Activated T-helper 9 cell treated with anti-CD3 and anti-CD28 coated beads, Interleukin-2, amount 50 U/mL, for 16 hours (primary cell): ENCODE measurements around the gene ARHGAP23.
"Not testable (repeated sequence)": the region's sequence is repeated elsewhere in the genome, so short reads cannot be mapped to it uniquely, and the experiment has no call there.

Experiments used
- DNase-seq: peaks from one replicate; pipeline ENCODE4 v3.0.0-alpha.2; 2020; ENCODE audit warnings: low read depth

The ARHGAP23 gene

DNA sequence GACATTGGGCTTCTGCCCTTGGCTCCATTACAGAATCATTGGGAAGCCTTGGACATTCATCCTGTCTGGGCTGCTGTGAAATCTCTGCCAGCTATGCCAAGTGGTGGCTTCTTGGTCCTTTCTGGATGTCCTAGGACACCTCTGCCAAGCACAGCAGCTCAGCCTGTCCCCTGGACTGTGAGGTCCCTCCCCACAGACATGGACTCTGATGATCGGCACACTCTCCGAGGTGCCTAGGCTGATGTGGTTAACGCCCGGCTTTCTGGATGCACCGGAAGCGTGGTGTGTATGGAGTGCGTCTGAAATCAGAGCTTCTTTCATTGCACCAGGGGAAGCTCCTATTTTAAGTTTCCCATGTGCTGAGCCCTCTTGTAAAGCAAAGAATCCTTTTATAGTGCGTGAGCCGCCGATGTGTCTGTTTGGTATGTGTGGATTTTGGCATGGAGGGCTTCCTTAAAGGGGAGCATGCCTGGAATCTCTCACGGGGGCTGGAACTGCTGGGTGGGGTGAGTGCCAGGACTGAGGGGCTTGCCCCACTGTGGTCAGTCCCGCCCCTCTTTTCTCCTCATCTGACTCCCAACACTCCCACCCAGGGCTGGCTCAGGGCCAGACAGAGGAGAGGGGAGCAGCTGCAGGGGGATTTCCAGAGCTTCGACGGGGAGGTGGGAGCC is 7.0 kb upstream of the ARHGAP23 start:
- no peak for DNase-seq

DNA sequence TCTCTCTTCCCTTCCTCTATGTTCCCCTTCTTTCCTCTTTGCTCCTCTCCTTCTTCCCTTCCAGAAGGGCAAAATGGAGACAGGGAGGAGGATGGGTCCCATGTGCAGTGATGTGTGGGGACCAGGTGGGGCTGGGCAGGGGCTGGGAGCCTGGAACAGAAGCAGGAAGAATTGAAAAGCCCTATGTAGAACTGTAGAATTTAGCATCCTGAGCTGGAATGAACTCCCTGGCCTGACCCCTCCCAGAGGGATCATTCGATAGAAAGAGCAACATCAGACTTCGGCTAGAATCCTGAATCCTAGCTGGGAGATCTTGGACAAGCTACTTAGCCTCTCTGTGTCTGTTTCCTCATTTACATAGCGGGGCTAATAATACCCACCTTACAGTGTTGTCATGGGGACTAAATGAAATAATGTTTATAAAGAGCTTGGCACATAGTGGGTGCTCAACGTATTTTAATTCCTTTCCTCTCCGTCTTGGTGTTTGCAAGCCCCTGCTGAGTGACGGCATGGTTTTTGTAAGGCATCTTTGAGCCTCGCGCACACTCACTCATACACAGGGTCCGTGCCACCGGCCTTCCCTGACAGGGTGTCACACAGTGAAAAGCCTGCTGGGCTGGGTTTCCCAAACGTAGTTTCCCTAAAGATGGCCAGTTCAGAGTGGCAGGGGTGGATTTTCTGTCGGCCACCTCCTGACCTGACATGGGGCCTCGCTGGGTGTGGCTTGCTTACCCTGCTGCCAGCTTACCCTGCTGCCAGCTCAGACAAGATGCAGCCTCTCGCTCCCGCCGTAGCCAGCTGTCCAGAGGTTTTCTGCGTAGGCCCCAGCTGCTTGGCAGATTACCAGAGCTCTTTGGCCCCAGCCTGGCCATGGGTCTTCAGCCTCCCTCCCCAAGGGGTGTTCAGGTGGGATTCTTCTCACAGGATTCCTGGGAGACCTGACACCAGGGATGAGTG is 6.1 kb upstream of the ARHGAP23 start:
- DNase-seq = no peak

DNA sequence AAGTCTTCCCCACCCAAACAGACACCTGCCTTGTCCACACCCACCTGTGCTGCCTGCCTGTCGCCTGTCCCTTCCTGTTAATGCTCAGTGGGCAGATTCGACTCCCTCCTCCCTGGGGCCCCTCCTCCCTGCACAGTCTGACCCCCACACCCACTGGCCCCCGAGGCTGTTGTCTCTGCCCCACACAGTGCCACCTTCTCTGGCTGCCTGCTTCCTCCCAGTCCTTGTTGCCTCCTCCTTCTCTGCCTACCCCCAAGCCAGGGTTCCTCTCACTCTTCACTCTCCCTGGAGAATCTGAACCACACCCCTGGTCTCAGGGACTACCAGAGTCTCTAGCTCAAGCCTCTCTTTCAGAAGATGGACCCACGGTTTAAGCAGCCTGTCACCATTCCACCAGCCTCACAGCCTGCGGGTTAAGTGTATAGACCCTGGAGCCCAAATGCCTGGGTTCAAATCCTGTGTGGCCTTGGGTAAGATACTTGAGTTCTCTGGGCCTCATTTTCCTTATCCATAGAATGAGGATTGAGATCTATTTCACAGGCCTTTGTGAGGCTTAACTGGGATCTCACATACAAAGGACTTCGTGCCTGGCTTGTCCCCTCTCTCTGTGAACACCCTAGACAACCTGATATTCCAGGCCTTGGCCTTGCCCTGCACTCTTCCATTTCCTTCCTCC is 3.8 kb upstream of the ARHGAP23 start:
- DNase-seq = no peak

DNA sequence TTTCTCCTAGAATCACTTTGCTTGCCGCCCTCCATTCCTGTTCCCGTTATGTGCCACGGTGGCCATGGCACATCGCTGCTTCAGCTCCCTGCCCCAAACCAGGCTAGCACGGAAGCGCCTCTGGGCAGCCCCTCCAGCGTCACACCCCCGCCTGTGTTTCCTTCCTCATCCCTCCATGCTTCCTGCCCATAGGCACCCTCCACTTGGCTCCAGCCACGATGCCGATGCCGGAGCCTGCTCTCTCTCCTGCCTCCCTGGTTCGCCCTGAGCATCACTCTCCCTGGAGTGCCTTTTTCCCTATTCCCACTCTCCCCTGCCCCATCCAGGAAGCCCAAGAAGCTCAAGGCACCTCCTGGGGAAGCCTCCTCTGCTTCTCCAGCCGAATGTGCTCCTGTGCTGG is 3.2 kb upstream of the ARHGAP23 start:
- DNase-seq = no peak

DNA sequence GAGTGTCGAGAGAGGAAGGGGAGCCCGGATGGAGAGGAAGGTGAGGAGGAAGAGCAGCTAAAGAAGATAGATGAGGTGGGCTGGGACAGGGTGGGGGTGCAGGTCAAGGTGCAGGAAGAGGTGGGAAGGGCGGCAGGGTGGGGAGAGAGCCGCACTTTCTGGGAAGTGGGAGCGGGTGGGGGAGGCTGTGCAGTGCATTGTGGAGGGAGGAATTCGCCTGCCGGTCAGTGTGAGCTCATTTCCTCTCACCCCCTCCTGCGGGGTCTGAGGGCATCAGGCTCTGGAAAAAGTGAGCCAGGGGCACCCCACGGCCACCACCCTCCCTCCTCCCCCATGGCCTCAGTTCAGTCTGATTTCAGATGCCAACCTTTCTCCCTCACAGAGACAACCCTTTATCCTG is 2.5 kb upstream of the ARHGAP23 start:
- DNase-seq = no peak

DNA sequence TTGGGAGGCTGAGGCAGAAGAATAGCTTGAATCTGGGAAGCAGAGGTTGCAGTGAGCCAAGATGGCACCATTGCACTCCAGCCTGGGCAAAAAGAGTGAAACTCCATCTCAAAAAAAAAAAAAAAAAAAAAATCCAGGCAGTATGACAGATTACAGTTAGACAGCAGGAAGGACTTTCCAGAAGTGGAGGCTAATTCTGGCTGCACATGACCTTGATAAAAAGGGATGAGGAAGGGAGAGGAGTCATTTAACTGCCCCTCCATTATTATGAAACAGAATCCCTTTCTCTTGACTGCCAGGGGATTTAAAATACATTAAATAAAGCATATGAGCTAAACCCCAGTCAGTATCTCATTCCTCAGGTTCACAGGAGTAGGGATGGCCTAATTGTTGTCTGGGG is 1.8 kb upstream of the ARHGAP23 start:
- DNase-seq = no peak

DNA sequence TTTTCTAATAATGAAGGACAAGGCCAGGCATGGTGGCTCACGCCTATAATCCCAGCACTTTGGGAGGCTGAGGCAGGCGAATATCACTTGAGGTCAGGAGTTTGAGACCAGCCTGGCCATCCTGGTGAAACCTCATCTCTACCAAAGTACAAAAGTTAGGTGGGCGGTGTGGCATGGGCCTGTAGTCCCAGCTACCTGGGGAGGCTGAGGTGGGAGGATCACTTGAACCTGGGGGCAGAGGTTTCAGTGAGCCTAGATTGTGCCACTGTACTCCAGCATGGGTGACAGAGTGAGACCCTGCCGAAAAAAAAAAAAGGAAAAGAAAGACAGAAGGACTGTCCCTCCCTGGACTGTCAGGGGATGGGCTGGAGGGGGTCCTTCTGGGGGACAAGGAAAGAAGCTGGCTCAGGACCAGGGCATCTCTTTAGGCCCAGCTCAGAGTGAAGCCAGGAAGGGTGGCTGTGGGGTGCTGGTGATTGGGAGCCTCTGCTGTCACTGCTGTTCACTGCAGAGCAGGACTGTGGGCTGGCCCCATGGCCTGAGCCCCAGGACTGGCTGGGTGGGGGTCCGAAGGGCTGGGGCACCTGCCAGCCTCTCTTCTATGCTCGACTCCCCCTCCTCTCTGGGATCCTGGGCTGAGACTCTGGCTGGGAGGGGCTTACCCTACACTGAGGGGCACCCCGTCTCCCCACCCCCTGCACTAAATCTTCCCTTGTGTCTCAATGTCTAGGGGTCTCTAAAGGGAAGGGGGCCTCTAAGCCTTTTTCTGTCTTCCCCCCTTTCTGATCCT is 909 bp upstream of the ARHGAP23 start:
- no peak for DNase-seq

DNA sequence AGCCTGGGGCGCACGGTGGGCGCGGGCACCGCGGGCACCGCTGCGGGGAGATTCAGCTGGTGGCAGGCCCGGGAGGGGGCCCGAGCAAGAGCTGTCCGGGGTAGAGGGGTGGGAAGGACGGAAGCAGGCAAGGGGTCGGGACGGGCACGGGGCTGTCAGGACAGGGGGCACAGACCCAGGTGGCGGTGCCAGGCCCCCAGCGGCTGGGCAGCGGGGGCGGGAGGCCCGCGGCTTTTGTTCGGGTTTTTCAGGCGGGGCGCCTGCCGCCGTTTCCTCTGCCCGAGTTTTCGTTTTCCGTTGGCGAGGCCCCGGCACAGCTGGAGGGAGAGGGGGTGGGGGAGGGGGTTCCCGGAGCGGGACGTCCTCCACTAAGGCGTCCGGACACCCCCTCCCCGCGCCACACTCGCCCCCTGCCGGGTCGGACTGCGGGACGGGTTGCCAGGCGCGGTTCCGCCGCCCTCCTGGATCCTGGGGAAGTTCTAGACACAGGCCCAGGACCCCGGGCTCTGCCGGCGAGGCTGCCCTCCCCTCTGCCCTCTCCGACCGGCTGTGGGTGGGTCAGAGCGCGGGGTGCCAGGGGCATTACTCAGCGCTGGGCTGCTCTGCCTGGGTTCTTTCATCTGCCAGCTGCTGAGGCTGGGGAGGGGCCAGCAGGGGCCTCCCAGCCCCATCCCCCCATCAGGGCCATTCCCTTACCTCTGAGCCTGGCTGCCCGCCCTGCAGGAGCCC is 543 bp downstream of the ARHGAP23 start:
- no peak for DNase-seq

DNA sequence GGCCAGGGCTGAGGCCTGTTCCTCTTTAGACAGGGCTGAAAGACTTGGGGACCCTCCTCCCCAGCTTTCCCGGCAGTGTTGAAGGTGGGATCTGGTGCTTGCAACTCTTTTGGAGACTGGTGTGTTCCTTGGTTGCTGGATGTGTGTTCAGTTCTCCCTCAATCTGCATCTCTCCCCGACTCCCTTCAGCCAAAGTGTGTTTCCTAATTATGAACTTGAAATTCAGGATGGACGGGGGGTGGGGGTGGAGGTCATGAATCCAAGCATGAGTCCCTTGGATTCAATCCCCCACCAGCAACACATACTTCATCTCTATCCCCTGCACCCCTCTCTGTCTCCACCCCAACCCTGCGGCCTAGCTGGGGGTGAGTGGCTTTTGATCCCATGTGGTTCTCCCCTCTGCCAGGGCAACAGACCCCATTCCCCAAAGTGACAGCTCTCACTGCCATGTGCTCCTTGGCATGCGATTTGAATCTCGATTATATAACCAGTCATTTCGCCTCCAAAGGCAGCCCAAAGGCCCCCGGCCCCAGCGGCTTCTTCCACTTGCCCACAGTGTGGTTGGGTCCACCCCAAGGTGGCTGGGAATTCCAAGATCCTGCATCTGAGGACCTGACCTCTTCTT is 1.3 kb downstream of the ARHGAP23 start:
- DNase-seq = no peak

DNA sequence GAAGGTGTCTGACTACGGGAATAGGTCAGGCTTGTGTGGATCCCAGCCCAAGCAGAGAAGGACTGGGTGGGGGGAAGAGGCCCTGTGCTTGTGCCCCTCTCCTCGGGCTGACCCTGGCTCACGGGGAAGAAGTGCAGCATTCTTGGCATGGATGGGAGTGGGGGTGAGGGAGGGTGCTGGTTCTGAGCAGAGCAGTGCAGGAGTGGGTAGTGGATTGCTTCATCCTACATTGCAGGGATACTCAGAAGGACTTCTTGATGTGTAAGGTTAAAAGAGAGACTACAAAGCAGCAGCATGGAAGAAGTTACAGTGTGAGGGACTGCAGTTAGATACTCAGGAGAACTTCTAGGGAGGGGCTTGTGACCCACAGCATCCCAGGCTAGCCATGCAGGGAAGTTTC is 2.1 kb downstream of the ARHGAP23 start:
- no peak for DNase-seq

DNA sequence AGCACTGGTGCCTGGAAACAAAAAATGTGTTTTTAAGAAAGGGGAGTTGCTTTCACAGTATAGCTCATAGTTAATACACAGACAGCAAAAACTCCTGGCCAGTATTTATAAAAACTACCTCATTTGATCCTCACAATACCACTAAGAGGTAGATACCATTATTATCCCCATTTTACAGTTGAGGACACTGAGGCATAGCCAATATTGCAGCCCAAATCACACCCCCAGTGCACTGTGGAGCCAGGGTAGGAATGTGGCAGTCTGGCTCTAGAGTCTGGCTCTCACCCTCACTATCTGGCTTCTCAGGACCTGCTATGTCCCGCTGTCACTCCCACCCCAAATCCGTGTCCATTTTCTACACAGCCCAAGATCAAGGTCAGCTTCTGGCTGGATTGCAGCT is 2.6 kb downstream of the ARHGAP23 start:
- no peak for DNase-seq

DNA sequence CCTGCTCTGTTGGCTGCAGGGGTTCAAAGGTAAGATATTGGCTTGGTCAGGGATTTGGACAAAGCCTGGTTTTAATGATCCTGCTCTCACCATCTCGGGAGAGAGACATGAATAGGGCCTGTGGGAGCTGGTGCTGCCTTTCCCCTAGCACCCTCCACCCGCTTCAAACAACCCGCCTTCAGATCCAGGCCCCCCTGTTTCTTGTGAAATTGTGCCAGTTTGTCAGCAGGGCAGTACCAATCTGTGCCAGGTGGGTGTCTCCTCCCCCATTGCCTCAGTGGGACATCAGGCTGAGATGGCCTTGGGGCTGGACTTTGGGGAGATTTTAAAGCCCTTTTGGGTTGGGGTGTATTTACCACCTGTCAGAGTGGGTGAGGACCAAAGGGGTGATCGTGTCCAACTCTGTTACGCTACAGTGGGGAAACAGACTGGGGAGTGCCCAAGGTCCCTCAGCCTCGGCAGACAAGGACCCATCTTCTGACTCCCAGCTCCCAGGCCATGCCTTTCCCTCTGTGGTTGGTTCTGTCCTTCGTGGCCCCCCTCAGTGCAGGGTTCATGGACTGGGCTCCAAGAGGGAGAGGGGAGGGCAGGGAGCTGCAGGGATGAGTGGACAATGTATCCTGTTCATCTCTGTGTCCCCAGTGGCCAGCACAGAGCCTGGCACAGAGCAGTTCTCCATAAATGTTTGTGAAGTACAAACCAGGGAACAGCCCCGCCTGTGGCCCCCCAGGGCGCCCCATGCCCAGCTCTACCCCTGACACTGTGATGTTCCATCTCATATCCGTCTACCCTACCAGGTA is 3.3 kb downstream of the ARHGAP23 start:
- no peak for DNase-seq

DNA sequence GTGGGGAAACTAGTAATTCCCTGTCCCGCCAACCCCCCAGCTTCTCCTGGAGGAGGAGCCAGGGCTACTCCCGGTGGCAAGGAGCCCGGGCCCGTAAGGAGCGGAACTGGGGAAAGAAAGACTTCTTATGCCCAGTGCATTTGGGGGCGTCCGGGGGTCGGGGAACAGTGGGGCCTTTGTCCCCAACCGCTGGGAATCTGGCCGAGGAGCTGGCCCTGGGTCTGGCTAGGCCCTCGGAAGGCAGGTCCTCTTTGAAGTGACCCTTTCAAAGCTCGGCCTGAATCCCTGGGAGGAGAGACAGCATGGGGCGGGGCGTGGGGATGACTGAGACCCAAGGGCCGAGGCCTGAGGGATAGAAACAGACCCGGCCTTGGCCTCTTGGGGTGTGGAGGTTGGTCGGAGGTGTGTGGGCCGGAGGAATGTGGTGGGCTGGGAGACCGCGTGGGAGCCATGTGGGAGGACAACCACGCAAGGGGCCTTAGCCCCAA is 6.0 kb downstream of the ARHGAP23 start:
- DNase-seq = no peak

DNA sequence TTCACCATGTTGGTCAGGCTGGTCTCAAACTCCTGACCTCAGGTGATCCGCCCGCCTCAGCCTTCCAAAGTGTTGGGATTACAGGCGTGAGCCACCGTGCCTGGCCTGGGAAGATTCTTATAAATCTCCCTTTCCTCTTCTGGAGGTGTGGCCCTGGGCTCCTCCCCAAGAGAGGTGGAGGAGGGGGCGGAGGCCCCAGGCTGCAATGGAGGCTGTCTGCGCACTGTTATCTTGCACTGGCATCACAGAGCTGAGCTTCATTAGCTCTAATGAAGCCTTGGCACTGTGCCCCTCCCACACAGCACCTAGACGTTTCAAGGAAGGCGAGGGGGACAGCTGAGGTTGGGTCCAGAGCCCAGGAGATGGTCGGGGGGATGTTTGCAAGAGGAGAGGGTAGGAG is 7.5 kb downstream of the ARHGAP23 start:
- no peak for DNase-seq

DNA sequence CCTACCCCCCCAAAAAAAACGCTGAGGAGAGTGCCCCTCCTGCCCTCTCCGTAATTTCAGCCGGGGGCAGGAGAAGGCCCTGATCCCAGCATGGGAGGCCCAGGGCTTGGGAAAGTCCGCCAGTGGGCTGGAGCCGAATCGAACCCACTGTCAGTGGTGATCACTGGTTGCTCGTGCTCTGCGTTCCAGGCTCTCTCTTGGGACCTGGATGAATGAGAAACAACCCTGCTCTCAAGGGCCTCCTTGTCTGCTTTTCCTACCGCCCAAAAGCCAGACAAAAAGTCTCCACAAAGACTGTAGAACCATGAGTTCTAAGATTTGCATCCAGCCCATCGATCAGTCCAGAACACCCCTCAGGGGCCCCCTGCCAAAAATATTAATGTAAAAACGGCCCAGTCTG is 8.1 kb downstream of the ARHGAP23 start:
- DNase-seq = no peak

DNA sequence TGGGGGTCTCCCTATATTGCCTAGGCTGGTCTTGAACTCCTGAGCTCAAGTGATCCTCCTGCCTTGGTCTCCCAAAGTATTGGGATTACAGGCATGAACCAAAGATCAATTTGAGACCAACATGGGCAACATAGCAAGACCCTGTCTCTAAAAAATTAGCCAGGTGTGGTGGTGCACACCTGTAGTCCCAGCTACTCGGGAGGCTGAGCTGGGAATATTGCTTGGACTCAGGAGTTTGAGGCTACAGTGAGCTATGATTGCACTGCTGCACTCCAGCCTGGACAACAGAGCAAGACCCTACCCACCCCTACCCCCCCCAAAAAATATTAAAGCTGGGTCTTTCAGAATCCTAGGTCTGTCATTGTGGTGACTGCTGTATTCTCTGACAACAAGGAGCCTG is 9.0 kb downstream of the ARHGAP23 start:
- not testable (repeated sequence) for DNase-seq

DNA sequence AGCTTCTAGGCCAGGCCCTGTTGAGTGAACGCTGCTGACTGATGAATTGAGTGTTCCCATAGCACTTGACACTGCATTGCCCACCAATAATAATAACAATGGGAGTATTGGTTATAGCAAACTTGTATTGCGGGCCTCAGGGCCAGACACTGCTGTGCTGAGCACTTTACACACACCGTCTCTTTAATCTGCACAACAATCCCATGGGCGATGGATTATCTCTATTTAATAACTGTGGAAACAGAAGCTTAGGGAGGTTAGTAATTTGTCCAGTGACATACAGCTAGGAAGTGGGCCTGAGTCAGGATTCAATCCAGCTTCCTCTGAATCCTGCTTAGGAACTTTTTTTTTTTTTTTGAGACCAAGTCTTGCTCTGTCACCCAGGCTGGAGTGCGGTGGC is 11.2 kb downstream of the ARHGAP23 start:
- no peak for DNase-seq

DNA sequence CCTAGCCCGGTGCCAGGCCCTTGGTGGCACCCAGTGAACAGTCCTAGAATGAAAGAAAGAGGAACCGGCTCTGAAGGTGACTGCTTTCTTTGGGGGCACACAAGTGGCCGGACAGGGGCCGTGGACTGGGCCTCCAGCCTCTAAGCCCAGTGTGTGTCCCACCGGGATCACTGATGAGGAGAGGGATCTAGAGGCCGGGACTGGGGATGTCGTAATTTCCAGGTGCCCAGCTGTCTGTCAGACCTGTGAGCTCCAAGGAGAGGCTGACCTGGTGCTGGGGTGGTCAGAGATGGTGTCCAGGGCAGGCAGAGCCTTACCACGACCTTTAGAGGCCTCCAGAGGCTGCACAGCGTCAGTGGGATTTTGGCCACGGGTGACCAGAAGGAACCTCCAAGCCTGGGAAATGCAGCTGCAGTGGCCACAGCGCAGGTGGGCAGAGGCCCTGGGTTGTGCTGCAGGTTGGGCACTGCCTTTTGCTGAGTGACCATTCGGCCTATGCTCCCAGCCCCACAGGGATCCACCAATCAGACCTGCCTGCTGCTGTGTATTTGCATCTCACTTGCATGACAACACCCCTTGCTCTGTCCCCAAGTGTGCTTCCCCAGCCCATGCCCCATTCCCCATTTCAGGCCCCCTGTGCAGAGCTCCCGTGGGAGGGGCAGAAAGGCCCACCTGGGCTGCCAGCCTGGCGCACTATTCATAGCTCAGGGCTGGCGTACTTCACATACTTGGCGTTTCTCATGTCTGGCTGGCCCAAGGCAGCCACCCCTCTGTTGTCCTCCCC is 12.5 kb downstream of the ARHGAP23 start:
- DNase-seq = no peak

DNA sequence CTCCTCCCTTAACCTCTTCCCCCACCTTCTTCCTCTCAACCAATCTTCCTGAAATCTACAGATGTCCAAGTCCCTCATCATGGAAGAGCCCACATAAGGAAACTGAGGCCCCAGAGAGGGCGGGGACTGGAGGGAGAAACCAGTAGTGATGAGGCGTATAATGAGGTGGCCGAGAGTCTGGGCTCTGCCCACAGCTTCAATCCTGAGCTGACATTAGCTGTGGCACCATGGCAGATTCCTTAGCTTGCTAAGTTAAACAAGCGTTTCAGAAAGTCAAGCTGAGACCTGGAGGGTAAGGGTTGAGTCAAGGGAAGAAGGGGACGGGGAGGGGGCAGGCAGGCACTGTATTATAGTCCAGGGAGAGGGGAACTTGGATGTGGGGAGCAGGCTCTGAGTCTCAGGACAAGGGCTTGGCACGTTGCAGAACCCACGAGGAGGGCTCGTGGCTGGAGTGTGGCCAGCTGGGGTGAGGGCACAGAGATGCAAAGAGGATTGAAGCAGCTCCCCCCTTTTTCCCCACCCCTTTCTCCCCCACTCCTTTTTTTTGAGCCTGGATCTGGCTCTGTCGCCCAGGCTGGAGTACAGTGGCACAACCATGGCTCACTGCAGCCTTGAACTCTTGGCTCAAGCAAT is 13.3 kb downstream of the ARHGAP23 start:
- DNase-seq = no peak
